IPS-NIHi7 (cell line): ENCODE measurements around the gene COMT.

ENCODE experiments used
- DNase-seq: peaks from one replicate; pipeline ENCODE4 v3.0.0; 2012; ENCODE audit warnings: mixed read lengths; ENCODE audit errors: extremely low spot score

COMT gene

GRCh38 chr22:20011123-20011992, 69.8 kb downstream of the COMT start:
- no peak for DNase-seq

GRCh38 chr22:20011993-20012740, 70.6 kb downstream of the COMT start:
- DNase-seq, result no peak

- no peak for DNase-seq
Measured at GRCh38 chr22:20012741-20013331, 71.3 kb downstream of the COMT start.

- peak; percentile 93 for DNase-seq
Measured at GRCh38 chr22:20013382-20013871, 71.9 kb downstream of the COMT start.

DNA sequence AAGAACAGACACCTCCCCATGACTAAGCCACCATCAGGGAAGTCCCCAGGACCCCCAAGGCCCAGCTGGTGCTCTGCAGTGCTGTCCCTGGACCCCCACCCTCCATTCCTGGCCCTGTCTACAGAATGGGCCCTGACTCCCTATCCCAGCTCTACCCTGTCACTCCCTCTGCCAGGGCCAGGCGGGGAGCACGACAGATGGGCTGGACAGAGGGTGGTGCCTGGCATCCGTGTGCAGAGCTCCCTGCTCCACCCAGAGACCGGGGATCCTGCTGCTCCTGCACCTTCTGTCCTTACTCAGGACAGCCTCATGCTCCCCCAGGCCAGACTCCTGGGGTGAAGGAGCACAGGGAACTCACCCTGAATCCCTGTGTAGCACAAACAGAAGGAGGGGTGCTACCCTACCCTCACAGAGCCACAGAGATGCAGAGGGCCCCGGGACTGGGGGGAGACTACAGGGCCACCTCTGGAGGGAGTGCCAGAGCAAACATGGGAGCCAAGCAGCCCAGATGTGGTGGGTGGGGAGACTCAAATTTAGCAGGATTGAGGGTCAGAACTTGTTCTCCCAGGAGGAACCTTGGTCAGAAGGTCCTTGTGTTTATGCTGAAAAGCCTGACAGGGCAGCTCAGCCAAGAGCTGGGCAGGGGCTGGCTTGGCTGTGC, 73.1 kb downstream of the COMT start:
- DNase-seq, result no peak

- no peak for DNase-seq
Measured at GRCh38 chr22:20015187-20015625, 73.6 kb downstream of the COMT start.

DNA sequence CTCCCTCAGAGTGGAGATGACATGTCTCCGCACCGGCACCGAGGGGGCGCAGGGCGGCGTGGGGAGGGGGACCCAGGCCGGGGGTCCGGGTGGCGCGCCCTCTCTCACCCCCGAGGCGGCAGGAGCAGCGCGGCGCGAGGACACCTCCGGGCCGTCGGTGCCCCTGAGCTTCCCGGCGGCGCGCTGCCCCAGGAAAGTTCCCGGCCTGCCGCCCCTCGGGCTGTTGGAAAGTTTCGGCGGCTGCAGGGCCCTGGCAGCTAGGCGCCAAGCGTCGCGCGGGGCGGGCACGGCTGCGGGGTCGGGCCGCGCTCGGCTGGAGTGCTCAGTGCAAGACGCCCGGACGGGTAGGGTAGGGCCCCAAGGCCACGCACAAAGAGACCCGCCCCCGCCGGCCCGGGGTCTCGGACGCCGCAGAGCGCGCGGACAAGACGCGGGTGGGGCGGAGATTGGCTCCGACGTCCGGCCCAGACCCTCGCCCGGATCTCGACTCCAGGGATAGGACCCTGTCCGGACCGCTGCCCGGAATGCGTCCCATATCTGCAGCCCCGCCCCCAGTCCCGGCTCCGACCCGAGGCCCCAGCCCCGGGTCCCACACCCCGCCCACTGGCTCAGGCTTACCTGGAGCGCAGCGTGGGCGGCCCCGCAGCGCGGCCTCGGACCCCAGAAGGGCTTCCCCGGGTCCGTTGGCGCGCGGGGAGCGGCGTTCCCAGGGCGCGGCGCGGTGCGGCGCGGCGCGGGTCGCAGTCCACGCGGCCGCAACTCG, 74.6 kb downstream of the COMT start:
- peak; percentile 52 for DNase-seq

- DNase-seq, result peak; percentile 98
Measured at GRCh38 chr22:20016734-20017621, 75.4 kb downstream of the COMT start, which contains the start of gene ARVCF. ARVCF (minus strand) TSS chr22:20016823; CDS start chr22:19990794, 26,029 bp downstream.

DNA sequence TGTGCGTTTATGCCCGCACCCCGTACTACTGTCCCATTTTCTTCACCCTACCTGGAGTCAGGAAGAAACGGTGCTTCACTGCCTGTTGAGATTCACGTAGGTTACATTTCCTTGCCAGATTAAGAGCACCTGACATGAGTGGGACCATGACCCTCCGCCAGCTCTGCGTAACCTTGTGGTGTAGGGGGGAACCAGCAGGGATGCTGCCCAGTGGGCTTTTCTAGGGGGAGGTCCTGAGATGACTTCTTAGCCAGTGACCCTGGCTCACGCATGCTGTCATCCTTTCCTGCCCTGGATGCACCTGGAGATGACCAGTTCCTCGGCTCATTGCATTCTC, 76.0 kb downstream of the COMT start:
- DNase-seq, result no peak

GRCh38 chr22:20018001-20018400, 76.4 kb downstream of the COMT start:
- DNase-seq, result no peak
